Stimulated activated CD8-positive, alpha-beta memory T cell treated with anti-CD3 and anti-CD28 coated beads, Interleukin-7, amount 100 ng/mL, for 1 hour (primary cell): ENCODE measurements around the gene LRRC10.
"Not testable (repeated sequence)": the region's sequence is repeated elsewhere in the genome, so short reads cannot be mapped to it uniquely, and the experiment has no call there.

Experiments
- DNase-seq, 2 donors: peaks; one replicate each; pipeline ENCODE4 v3.0.0-alpha.2; 2020; ENCODE audit warnings: low read depth in 2 of 2

Gene LRRC10

DNA sequence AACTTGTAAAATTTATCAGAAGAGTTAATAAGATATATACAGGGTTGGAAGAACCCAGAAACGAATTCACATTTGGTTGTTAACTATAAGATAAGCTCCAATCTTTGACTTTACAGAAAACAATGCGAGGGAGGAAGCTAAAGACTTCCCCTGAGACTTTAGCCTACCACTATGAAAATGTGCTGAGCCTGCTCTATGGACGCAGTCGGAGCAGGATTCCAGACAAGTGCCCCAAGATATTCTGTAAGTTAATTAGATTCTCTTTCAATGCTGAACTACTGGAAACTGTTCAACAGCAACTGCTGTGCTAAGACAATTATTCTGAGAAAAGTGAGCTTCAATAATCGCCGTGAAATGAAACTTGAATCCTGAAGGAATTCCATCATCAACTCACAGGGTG is 8.3 kb upstream of the LRRC10 start:
- no peak for DNase-seq

GRCh38 chr12:69616025-69616424 is 5.3 kb upstream of the LRRC10 start:
- no peak for DNase-seq

GRCh38 chr12:69613351-69613750 is 2.6 kb upstream of the LRRC10 start:
- no peak for DNase-seq

DNA sequence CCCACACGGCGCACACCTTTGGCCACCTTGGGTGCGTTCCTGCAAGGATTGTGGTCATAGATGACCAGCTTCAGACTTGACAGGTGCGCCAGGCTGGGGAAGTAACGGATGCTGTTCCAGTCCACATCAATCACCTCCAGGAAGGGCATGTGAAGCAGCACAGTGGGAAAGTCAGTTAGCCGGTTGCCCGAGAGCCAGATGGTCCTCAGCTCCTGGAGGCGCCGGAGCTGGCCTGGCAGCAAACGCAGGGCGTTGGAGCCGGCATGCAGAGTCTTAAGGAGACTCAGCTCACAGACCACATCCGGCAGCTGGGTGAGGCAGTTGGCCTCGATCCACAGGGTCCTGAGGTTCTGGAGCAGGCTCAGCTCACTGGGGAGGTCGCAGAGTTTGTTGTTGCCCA is 581 bp downstream of the LRRC10 start:
- no peak for DNase-seq

DNA sequence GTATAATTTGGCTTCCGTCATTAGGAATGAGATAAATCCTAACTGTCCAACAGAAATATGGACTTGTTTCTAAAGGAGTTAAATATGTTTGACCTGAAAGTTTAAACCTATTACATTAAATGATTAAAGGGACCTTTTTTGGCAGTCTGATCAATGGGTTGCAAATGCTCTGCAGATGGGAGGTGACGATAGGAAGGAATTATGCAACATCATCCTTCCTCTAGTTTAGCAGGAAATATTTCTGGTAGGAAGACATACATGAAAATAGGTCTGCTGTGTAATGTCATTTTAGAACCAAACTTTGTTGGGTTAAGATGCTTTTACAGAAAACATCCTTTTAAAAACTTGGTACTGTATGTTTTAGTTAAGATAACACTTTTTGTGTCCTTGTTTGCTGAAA is 2.6 kb downstream of the LRRC10 start:
- DNase-seq, result no peak

DNA sequence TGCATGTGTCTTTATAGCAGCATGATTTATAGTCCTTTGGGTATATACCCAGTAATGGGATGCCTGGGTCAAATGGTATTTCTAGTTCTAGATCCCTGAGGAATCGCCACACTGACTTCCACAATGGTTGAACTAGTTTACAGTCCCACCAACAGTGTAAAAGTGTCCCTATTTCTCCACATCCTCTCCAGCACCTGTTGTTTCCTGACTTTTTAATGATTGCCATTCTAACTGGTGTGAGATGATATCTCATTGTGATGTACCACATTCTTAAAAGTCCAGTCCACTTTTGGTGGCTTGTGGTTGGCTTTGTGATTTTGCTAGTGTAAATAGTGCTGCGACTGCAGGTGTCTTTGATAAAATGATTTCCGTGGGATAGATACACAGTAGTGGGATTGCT is 6.4 kb downstream of the LRRC10 start:
- DNase-seq, result not testable (repeated sequence)

DNA sequence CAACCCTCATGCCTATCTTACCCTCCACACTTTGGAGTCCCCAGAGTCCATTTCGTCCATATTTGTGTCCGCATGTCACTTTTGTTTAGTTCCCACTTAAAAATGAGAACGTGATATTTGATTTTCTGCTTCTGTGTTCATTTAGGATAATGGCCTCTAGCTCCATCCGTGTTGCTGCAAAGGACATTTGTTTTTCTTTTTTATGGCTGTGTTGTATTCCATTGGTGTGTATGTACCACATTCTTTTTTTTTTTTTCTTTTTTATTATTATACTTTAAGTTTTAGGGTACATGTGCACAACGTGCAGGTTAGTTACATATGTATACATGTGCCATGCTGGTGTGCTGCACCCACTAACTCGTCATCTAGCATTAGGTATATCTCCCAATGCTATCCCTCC is 7.2 kb downstream of the LRRC10 start:
- DNase-seq, result not testable (repeated sequence)

GRCh38 chr12:69602954-69603353 is 7.8 kb downstream of the LRRC10 start:
- DNase-seq, result no peak

GRCh38 chr12:69601962-69602685 is 8.6 kb downstream of the LRRC10 start:
- no peak for DNase-seq

DNA sequence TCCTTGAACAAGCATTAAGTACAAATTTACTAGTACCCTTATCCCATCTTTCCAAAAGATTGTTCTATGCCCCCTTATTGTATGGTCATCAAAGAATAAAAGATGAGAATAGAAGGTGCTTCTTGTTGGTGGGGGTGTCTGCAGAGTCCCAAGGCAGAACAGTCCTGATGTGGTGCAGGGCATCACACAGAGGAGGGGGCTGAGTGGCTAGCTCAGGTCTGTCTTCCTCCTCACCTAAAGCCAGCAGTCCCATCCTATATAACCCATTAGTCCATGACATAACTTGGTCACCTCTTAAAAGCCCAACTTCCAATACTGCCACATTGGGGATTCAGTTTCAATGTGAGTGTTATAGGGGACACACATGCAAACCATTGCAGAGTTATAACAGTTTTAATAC is 9.9 kb downstream of the LRRC10 start:
- no peak for DNase-seq

DNA sequence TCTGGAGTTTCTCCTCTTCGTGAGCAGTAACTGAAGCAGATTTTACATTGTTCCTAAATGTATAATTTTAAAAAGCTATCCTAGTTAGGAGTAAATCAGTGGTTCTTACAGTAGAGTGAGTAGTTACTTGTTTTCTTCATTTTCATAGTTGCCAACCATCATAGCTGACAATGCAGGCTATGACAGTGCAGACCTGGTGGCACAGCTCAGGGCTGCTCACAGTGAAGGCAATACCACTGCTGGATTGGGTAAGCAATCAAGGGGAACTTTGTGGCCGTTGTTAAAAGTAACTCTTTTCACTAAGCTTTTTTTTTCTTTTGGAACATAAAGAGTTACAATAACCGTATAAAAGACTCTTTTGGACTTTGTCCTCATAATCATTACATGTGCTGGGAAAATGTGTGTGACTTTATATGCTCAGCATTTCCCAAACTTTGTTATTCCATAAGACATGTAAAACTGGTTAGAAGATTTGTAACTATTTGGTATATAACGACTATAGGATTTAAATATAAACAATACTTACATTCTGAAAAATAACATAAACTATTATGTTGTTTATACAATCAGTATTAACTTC is 12.4 kb downstream of the LRRC10 start:
- no peak for DNase-seq

GRCh38 chr12:69595689-69596088 is 15.0 kb downstream of the LRRC10 start:
- DNase-seq, result no peak

GRCh38 chr12:69589082-69589481 is 21.6 kb downstream of the LRRC10 start:
- DNase-seq, result no peak

DNA sequence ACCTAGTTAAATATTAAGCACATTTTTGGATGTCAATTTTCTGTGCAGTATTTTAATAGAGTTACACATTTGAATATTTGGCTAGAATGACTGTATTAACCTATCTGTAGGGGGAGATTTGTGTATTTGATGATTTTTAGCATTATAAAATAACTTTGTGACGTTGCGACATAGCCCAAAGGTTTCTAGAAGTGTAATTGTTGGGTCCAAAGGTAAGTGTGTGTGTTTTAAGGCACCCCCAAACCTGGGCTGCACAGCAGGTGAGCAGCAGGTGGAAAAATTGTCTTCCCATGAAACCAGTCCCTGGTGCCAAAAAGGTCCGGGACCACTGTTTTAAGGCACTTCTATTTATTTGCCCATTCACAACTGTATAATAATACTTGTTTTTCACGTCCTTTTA is 22.2 kb downstream of the LRRC10 start:
- DNase-seq, result no peak

- DNase-seq, result peak; percentile 93 to 95
These were observed 25.3 kb downstream of the LRRC10 start, which contains the start of gene CCT2 for GRCh38 chr12:69585189-69586062. TSS of gene CCT2 (plus strand) at chr12:69585459. CDS start at chr12:69585522, 63 bp downstream.

GRCh38 chr12:69583203-69583602 is 27.5 kb downstream of the LRRC10 start:
- no peak for DNase-seq

DNA sequence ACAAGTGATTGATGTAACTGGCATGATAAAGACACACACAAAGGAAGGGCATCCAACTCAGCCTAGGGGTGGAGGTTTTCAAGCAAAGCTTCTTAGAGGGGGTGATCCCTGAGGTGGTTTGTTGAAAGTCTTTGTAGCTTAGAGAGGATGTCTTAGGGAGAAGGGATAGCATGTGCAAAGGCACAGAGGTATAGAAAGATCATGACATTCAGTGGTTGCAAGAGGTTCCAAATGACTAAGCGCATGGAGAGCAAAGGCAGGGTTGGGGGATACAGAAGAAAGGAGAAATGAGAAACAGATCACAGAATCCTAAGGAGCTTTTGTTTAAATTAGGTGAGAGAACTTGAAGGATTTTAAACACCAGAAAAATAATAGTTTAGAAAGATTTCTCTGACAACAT is 30.6 kb downstream of the LRRC10 start:
- DNase-seq, result no peak

DNA sequence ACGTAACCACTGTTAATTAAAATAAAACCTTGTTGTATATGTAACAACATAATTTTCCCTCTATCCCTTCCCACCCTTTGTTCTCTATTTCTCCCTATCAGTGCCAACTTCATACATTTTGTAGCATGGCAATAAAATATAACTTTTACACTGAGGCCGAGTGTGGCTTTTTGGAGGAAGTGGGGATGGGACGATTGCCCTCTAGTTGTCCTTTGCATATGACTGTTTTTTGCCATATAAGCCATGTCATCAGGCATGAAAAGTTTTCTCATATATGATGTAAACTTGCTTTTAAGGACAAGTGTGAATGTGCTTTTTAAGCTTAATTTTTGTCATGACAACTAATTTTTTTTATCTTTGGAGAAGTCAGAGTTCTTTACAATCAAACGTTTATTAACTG is 31.7 kb downstream of the LRRC10 start:
- DNase-seq, result no peak

GRCh38 chr12:69578283-69578682 is 32.4 kb downstream of the LRRC10 start:
- no peak for DNase-seq

GRCh38 chr12:69575346-69575745 is 35.4 kb downstream of the LRRC10 start:
- DNase-seq, result no peak

GRCh38 chr12:69570545-69571399 is 39.9 kb downstream of the LRRC10 start:
- peak; percentile 1 to 28 for DNase-seq
